Measurements from ENCODE around the gene SRGAP2C.

Gene SRGAP2C

GRCh38 chr1:121440993-121441392, 256.2 kb downstream of the SRGAP2C start:
- DNase-seq = no peak
